Measurements from ENCODE around the gene NOP14. TPM values are rescaled to one million over a fixed set of nuclear protein-coding genes. Genes with fewer than 3 reads are reported as not detected.
A peak's percentile ranks its signal among the peaks of the same experiment; 100 is the strongest.
"Not testable (repeated sequence)": the region's sequence is repeated elsewhere in the genome, so short reads cannot be mapped to it uniquely, and the experiment has no call there.

NOP14 gene
- total RNA-seq, 1 experiment from 2014 or later: 50.1 TPM

DNA sequence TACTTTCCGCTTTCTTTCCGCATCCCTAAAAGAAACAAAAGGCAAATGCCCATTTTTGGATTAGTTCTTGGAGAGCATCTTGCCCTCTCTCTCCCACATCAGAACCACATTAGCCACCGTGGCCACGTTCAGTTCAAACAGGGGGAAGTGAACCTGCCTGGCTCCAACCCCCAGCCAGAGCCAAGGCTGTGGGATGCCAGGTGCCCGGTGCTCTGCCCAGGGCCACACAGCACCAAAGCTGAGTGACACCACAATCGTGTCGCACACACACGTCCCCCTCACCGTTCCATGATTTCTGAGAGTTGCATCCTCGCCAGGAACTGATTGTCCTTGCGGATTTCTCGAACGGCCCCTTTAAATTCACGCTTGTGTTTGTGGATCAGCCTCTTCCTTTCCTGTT, 24.3 kb downstream of the NOP14 start:
- Histone ChIP-seq H3K4me2 (ENCODE audit: insufficient read depth, insufficient read length, low read length) (no peak overlapping the region), H4K20me1 (ENCODE audit: control insufficient read depth, insufficient read depth, insufficient read length) (no peaks in the 10 kb centered on the region), H3K4me1 (ENCODE audit: insufficient read depth, low read length) (no peaks in the 10 kb centered on the region), H3K23me2 (ENCODE audit: insufficient read length, low read depth, low read length, poor library complexity, severe bottlenecking) (peaks cover 5% of the 10 kb centered on the region), H3K23ac (ENCODE audit: insufficient read length, low read depth, low read length) (no peak overlapping the region), H2AFZ (ENCODE audit: low read length) (no peak overlapping the region), H3K79me1 (ENCODE audit: insufficient read depth, low read depth, low read length, poor library complexity, severe bottlenecking) (no peaks in the 10 kb centered on the region), H3K56ac (ENCODE audit: insufficient read length, low read depth, low read length) (no peak overlapping the region), H2BK12ac (ENCODE audit: insufficient read length, low read depth, low read length) (no peak overlapping the region), H2AK5ac (ENCODE audit: insufficient read length, low read length) (no peak overlapping the region), H4K91ac (ENCODE audit: insufficient read length, low read depth, low read length) (no peak overlapping the region), H2BK20ac (ENCODE audit: low read depth, low read length, poor library complexity, severe bottlenecking) (no peak overlapping the region), H4K5ac (ENCODE audit: insufficient read length, low read depth, low read length) (no peak overlapping the region), H3K79me2 (ENCODE audit: insufficient read depth, low read length) (no peaks in the 10 kb centered on the region; the same call in 1 of the 2 replicates), H3K18ac (ENCODE audit: insufficient read length, low read depth, low read length) (no peak overlapping the region), H3K27ac (ENCODE audit: insufficient read length, low read depth, low read length) (no peak overlapping the region), H3K4ac (ENCODE audit: low read depth, low read length) (no peak overlapping the region), H3K9me3 (ENCODE audit: control insufficient read depth, low read depth, low read length) (no peaks in the 10 kb centered on the region), H2BK5ac (ENCODE audit: insufficient read length, low read length) (no peak overlapping the region), H3K27me3 (ENCODE audit: insufficient read depth, low read length) (no peaks in the 10 kb centered on the region), H3K14ac (ENCODE audit: insufficient read depth, low read length) (no peak overlapping the region), H2BK120ac (ENCODE audit: low read depth, low read length, poor library complexity, severe bottlenecking) (no peak overlapping the region), H3K9ac (ENCODE audit: extremely low read depth, insufficient read length, low read length) (no peak overlapping the region), H3T11ph (ENCODE audit: low read length) (no peak overlapping the region), H2BK15ac (ENCODE audit: low read depth, low read length) (no peak overlapping the region), H4K8ac (replicated peaks; ENCODE audit: insufficient read length, low read depth, low read length) (no peak overlapping the region)
- no CpG with 5 or more reads among the region's 14 CpGs for WGBS (ENCODE audit: extremely low coverage, insufficient read length, low lambda C conversion rate)
- no peaks in the 10 kb centered on the region for H3K27me3 Mint-ChIP-seq (ENCODE audit: low read depth)
- DNase-seq: no peak
- TF ChIP-seq, protein P1, sequence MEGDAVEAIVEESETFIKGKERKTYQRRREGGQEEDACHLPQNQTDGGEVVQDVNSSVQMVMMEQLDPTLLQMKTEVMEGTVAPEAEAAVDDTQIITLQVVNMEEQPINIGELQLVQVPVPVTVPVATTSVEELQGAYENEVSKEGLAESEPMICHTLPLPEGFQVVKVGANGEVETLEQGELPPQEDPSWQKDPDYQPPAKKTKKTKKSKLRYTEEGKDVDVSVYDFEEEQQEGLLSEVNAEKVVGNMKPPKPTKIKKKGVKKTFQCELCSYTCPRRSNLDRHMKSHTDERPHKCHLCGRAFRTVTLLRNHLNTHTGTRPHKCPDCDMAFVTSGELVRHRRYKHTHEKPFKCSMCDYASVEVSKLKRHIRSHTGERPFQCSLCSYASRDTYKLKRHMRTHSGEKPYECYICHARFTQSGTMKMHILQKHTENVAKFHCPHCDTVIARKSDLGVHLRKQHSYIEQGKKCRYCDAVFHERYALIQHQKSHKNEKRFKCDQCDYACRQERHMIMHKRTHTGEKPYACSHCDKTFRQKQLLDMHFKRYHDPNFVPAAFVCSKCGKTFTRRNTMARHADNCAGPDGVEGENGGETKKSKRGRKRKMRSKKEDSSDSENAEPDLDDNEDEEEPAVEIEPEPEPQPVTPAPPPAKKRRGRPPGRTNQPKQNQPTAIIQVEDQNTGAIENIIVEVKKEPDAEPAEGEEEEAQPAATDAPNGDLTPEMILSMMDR (conservative IDR thresholded peaks at IDR 0.05): no peak
- no peaks in the 10 kb centered on the region for H3K9me3 Mint-ChIP-seq
- H3K4me3 Mint-ChIP-seq: 0 out of 5 replicates have a peak overlapping the region, but pooled peaks of 1 of the 2 experiments have one; percentile 13
- peaks cover 44 to 76% (median 73%) of the 10 kb centered on the region in 3 experiments; a peak in 6 of 7 replicates for H3K36me3 Mint-ChIP-seq (ENCODE audit: insufficient read depth in 1 of 3, low read depth in 3 of 3)
- H3K27ac Mint-ChIP-seq: peak overlapping the region in 1 of 3 experiments; percentile 77; a peak in 2 of 7 replicates
- H3K4me1 Mint-ChIP-seq: peaks cover 24 to 25% of the 10 kb centered on the region in 2 experiments

DNA sequence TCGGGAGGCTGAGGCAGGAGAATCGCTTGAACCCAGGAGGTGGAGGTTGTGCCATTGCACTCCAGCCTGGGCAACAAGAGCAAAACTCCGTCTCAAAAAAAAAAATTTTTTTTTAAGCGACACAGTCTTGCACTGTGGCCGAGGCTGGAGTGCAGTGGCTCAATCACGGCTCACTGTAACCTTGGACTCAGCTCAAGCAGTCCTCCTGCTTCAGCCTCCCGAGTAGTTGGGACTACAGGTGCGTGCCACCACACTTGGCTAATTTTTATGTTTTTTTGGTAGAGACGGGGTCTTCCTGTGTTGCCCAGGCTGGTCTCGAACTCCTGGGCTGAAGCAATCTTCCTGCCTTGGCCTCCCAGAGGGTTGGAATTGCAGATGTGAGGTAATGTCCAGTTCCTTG, 24.8 kb downstream of the NOP14 start:
- not testable (repeated sequence) for H2BK20ac ChIP-seq (ENCODE audit: low read depth, low read length, poor library complexity, severe bottlenecking); H4K8ac ChIP-seq (replicated peaks; ENCODE audit: insufficient read length, low read depth, low read length); H3K27ac ChIP-seq (ENCODE audit: insufficient read length, low read depth, low read length); H2AK5ac ChIP-seq (ENCODE audit: insufficient read length, low read length); H4K91ac ChIP-seq (ENCODE audit: insufficient read length, low read depth, low read length); H3K18ac ChIP-seq (ENCODE audit: insufficient read length, low read depth, low read length); H2BK12ac ChIP-seq (ENCODE audit: insufficient read length, low read depth, low read length); H3K79me2 ChIP-seq (ENCODE audit: insufficient read depth, low read length); DNase-seq; H3K23me2 ChIP-seq (ENCODE audit: insufficient read length, low read depth, low read length, poor library complexity, severe bottlenecking); H3K4ac ChIP-seq (ENCODE audit: low read depth, low read length); H3K4me3 Mint-ChIP-seq; H3K9me3 Mint-ChIP-seq; H3K27me3 ChIP-seq (ENCODE audit: insufficient read depth, low read length); H2BK5ac ChIP-seq (ENCODE audit: insufficient read length, low read length); H2BK15ac ChIP-seq (ENCODE audit: low read depth, low read length); H3K14ac ChIP-seq (ENCODE audit: insufficient read depth, low read length); H3T11ph ChIP-seq (ENCODE audit: low read length); H3K9ac ChIP-seq (ENCODE audit: extremely low read depth, insufficient read length, low read length); H3K23ac ChIP-seq (ENCODE audit: insufficient read length, low read depth, low read length); H3K27ac Mint-ChIP-seq; H3K9me3 ChIP-seq (ENCODE audit: control insufficient read depth, low read depth, low read length); H3K27me3 Mint-ChIP-seq (ENCODE audit: low read depth); H4K20me1 ChIP-seq (ENCODE audit: control insufficient read depth, insufficient read depth, insufficient read length); H3K4me1 ChIP-seq (ENCODE audit: insufficient read depth, low read length); H3K4me2 ChIP-seq (ENCODE audit: insufficient read depth, insufficient read length, low read length); H4K5ac ChIP-seq (ENCODE audit: insufficient read length, low read depth, low read length); H2BK120ac ChIP-seq (ENCODE audit: low read depth, low read length, poor library complexity, severe bottlenecking); H3K79me1 ChIP-seq (ENCODE audit: insufficient read depth, low read depth, low read length, poor library complexity, severe bottlenecking); H3K56ac ChIP-seq (ENCODE audit: insufficient read length, low read depth, low read length); H2AFZ ChIP-seq (ENCODE audit: low read length)
- no CpG with 5 or more reads among the region's 10 CpGs for WGBS (ENCODE audit: extremely low coverage, insufficient read length, low lambda C conversion rate)
- peaks cover 40 to 71% (median 69%) of the 10 kb centered on the region in 3 experiments; a peak in 6 of 7 replicates for H3K36me3 Mint-ChIP-seq (ENCODE audit: insufficient read depth in 1 of 3, low read depth in 3 of 3)
- H3K4me1 Mint-ChIP-seq: peaks cover 24 to 25% of the 10 kb centered on the region in 2 experiments

Data from H9 (cell line).